Measurements from ENCODE around the gene SPANXD. TPM values are rescaled to one million over a fixed set of nuclear protein-coding genes. Genes with fewer than 3 reads are reported as not detected.
"Not testable (repeated sequence)": the region's sequence is repeated elsewhere in the genome, so short reads cannot be mapped to it uniquely, and the experiment has no call there.

SPANXD gene, protein sequence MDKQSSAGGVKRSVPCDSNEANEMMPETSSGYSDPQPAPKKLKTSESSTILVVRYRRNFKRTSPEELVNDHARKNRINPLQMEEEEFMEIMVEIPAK
- total RNA-seq: not detected

DNA sequence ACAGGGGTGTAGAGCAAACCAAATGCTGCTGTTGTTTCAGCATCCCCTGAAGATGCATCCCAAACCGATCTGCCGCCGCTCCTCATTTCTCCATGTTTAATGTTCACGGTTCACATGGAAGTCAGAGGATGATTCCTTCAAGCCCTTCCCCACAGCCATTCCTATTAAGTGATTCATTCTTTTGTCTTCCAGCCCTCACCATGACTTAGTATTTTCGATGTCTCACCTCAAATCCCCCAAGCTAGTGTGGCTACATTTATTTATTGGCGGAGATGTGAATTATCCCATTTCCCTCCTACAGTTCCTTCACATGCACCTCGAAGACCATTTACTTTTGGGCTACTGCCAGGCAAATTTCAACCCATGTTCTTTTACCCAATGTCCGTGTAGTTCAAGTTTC lies at the start of gene SPANXD:
Gene SPANXD, minus strand, starts transcription at position 101 of the 400 bp plus-strand sequence. CDS start 334 bp downstream, outside the sequence.
- DNase-seq; H3K27me3 Mint-ChIP-seq; H3K4me1 Mint-ChIP-seq; H3K27ac Mint-ChIP-seq; H3K9me3 Mint-ChIP-seq; POLR2A ChIA-PET; H3K4me3 Mint-ChIP-seq; CTCF ChIA-PET; H3K36me3 Mint-ChIP-seq (ENCODE audit: low read depth): not testable (repeated sequence)

DNA sequence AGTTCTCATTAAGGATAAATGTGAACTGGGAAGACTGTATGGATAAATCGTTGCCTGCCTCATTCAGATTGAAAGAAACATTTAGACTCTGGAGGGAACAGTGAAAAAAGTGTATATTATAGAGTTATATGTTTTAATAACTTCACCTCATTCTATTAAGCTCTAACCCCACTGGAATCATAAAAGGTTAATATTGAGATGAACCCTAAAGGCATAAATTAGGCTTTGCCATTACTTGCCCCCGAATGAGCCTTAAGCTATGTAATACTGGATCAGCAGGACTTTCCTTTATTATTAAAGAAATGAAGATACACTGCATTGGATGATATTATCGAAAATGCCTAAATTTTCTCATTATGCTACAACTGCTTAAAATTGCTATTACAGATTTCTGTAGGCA lies 44.1 kb upstream of the SPANXD start:
- H3K27ac Mint-ChIP-seq: no peak overlapping the region
- DNase-seq: no peak
- ChIA-PET POLR2A (no interaction called here), CTCF (no interaction called here)
- no peaks in the 10 kb centered on the region for H3K27me3 Mint-ChIP-seq
- H3K9me3 Mint-ChIP-seq: no peaks in the 10 kb centered on the region
- H3K4me3 Mint-ChIP-seq: no peak overlapping the region
- no peaks in the 10 kb centered on the region for H3K36me3 Mint-ChIP-seq (ENCODE audit: low read depth)
- H3K4me1 Mint-ChIP-seq: no peaks in the 10 kb centered on the region

DNA sequence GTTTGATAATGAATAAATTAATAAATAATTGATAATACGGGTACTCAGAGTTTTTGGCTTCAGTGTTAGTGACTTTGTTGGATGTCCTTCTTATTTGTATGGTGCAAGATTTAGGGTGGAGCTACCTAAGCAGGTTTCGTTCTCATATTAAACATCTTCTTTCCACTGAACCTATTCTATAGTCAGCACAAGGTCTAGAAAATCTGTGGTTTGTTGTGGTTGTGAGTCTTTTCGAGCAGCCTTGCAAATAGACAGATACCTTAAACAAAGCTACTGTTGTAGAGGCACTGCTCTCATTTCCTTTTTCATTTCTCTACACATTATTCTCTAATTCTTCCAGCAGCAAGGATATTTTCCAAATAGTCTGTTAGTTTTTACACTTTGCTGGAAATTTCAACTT lies 38.1 kb upstream of the SPANXD start:
- no peaks in the 10 kb centered on the region for H3K27me3 Mint-ChIP-seq
- DNase-seq: no peak
- ChIA-PET POLR2A (no interaction called here), CTCF (no interaction called here)
- no peak overlapping the region for H3K27ac Mint-ChIP-seq
- no peaks in the 10 kb centered on the region for H3K4me1 Mint-ChIP-seq
- H3K36me3 Mint-ChIP-seq (ENCODE audit: low read depth): no peaks in the 10 kb centered on the region
- H3K9me3 Mint-ChIP-seq: no peaks in the 10 kb centered on the region
- H3K4me3 Mint-ChIP-seq: no peak overlapping the region

DNA sequence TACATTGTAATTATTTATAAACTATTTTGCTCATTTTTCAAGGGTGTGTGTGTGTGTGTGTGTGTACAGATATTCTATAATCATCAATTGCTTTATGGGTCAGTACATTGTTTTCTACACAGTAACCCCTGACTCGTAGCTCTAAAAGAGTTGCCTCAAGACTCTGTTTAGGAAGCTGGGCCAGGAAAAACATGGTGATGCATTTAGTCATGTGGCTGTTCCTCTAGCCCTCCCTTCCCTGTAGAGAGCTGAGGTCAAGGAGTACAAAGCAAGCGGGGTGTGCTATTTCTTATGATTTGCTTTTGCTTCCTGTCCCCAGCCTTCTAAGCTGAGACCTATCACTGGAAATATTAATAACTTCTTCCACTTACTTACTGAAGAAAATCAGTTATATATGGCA lies 34.8 kb upstream of the SPANXD start:
- Mint-ChIP-seq H3K4me3 (no peak overlapping the region), H3K27me3 (no peaks in the 10 kb centered on the region), H3K27ac (no peak overlapping the region), H3K9me3 (no peaks in the 10 kb centered on the region), H3K4me1 (no peaks in the 10 kb centered on the region), H3K36me3 (ENCODE audit: low read depth) (no peaks in the 10 kb centered on the region)
- no peak for DNase-seq
- POLR2A ChIA-PET: no interaction called here
- CTCF ChIA-PET: no interaction called here

DNA sequence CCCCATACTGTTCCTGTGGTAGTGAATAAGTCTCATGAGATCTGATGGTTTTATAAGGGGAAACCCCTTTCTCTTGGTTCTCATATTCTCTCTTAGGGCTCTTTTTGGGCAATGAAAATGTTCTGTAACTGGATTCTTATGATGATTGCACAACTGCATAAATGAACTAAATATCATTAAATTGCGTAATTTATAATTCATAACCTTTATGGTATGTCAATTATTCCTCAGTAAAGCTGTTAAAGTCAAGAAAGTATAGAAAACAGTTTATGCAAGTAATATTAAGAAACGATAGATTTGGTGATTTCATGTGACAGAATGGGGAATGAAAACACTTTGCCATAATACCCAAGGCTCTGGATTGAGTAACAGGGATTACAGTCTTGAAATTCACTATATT lies 33.5 kb upstream of the SPANXD start:
- POLR2A ChIA-PET: no interaction called here
- Mint-ChIP-seq H3K4me3 (no peak overlapping the region), H3K4me1 (no peaks in the 10 kb centered on the region), H3K27me3 (no peaks in the 10 kb centered on the region), H3K36me3 (ENCODE audit: low read depth) (no peaks in the 10 kb centered on the region), H3K27ac (no peak overlapping the region), H3K9me3 (no peaks in the 10 kb centered on the region)
- CTCF ChIA-PET: no interaction called here
- no peak for DNase-seq

DNA sequence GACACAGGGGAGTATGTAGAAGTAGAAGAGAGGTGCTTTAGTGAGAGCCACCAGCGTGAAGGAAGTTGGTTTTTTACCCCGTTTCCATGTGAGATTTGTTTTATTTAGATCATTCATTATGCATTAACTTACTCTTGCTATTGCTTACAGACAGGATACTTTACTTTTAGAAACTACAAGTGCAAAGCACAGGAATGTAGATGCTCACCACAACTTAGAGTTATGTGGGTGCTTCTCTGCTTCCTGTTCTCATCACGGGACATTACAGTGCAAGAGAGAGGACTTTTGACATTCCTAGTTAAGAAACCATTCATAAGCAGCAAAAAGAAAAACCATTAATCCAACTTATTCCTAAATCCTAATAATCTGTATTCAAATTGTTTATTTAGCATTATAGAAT lies 25.6 kb upstream of the SPANXD start:
- Mint-ChIP-seq H3K4me1 (no peaks in the 10 kb centered on the region), H3K4me3 (no peak overlapping the region), H3K9me3 (no peaks in the 10 kb centered on the region), H3K27ac (no peak overlapping the region), H3K36me3 (ENCODE audit: low read depth) (no peaks in the 10 kb centered on the region), H3K27me3 (no peaks in the 10 kb centered on the region)
- ChIA-PET CTCF (no interaction called here), POLR2A (no interaction called here)
- no peak for DNase-seq

DNA sequence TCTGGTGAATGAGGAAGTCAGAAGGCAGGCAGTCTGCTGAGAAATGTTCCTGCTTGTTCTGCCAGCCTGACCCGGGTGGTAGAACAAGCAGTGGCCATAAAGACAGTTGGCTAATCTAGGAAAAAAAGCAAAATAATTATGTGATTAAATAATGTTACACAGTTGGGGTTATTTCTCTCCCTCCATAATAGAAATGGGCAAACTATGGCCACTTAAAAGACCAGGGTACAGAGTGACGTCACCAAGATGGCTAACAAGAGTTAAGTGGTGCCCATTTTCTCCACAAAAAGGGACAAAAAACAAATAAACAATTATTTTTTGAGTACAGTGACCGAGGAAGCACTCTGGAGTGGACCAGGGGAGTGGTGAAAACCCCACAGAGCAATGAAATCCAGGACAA lies 16.1 kb upstream of the SPANXD start:
- no peaks in the 10 kb centered on the region for H3K36me3 Mint-ChIP-seq (ENCODE audit: low read depth)
- H3K4me3 Mint-ChIP-seq: no peak overlapping the region
- no peak overlapping the region for H3K27ac Mint-ChIP-seq
- peaks cover 2% of the 10 kb centered on the region for H3K9me3 Mint-ChIP-seq
- CTCF ChIA-PET: no interaction called here
- no peaks in the 10 kb centered on the region for H3K27me3 Mint-ChIP-seq
- DNase-seq: no peak
- no peaks in the 10 kb centered on the region for H3K4me1 Mint-ChIP-seq
- POLR2A ChIA-PET: no interaction called here

DNA sequence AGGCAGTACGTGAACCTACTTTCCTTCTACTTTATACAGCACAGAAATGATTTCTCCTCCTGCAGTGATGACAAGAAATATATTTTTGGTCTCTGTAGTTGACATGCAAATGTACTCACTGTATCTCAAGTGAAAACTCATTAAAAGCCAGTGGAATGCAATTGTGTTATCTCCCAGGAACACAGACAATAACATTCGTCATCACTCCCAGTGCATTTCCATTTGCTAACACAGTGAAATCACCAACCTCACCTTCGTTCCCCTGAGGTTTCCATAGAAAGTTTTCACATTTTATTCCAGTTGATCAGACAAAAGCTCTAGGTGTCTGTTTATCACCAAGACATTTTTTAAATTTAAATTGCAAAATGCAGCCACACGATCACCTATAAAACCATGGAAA lies 2.5 kb upstream of the SPANXD start:
- no peaks in the 10 kb centered on the region for H3K4me1 Mint-ChIP-seq
- DNase-seq: no peak
- ChIA-PET CTCF (no interaction called here), POLR2A (no interaction called here)
- no peaks in the 10 kb centered on the region for H3K9me3 Mint-ChIP-seq
- no peak overlapping the region for H3K27ac Mint-ChIP-seq
- H3K36me3 Mint-ChIP-seq (ENCODE audit: low read depth): no peaks in the 10 kb centered on the region
- H3K4me3 Mint-ChIP-seq: no peak overlapping the region
- no peaks in the 10 kb centered on the region for H3K27me3 Mint-ChIP-seq

DNA sequence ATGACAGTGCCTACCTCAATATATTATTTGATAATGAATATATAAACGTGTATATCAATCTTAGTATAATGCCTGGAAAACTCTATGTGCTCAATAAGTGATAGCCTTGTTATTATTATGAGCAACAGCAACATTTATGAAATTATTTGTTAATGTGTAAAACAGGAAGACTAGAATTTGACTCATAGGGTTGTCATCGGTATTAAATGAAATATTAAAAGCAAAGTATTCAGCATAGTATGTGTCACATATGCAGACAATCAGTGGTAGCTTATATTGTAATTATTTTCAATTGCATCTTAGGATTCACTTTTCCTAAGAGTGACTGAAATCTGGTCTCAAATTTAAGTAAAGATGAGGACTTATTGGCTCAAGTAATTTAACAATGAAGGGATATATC lies 24.6 kb downstream of the SPANXD start:
- H3K4me1 Mint-ChIP-seq: no peaks in the 10 kb centered on the region
- ChIA-PET CTCF (no interaction called here), POLR2A (no interaction called here)
- no peak for DNase-seq
- H3K27ac Mint-ChIP-seq: no peak overlapping the region
- no peak overlapping the region for H3K4me3 Mint-ChIP-seq
- H3K36me3 Mint-ChIP-seq (ENCODE audit: low read depth): no peaks in the 10 kb centered on the region
- H3K27me3 Mint-ChIP-seq: no peaks in the 10 kb centered on the region
- H3K9me3 Mint-ChIP-seq: no peaks in the 10 kb centered on the region

DNA sequence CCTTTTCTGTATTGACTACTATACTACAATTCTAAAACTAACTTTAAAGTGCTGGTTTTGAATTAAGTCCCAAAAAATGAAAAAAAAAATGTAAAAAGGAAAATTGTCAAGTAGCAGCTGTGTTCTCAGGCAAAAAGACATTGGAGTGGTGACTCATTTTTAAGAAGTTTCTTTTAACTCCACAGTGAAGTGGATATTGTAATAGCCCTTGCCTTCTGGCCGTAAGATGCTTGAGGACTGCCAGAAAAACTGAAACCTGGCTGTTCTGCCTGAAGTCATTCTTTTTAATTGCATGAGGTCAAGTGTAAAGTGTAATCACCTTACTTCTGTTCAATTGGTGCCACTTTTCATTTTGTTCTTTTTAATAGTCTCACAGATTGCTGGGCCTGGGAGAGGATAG lies 28.9 kb downstream of the SPANXD start:
- Mint-ChIP-seq H3K36me3 (ENCODE audit: low read depth) (no peaks in the 10 kb centered on the region), H3K9me3 (no peaks in the 10 kb centered on the region), H3K27me3 (no peaks in the 10 kb centered on the region), H3K4me3 (no peak overlapping the region), H3K27ac (no peak overlapping the region), H3K4me1 (no peaks in the 10 kb centered on the region)
- no peak for DNase-seq
- ChIA-PET CTCF (no interaction called here), POLR2A (no interaction called here)

DNA sequence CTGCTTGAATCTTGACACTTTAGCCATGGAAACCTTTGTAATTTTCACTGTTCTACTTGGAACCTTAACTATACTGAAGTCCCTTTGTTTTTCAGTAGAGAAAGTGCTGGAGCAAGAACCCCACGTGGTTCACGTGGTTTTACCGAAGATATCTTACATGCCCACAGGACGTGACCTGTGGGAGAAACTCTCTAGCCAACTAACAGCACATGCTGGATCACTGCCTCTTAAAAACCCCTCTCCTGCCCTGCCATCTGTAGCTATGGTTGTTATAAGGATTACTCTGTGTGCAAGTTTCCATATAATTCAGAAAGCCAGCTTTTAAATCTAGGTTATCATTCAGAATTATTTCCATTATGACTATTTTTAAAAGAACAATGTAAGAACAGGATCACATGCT lies 30.2 kb downstream of the SPANXD start:
- Mint-ChIP-seq H3K4me3 (no peak overlapping the region), H3K36me3 (ENCODE audit: low read depth) (no peaks in the 10 kb centered on the region), H3K4me1 (no peaks in the 10 kb centered on the region), H3K27me3 (no peaks in the 10 kb centered on the region), H3K9me3 (no peaks in the 10 kb centered on the region), H3K27ac (no peak overlapping the region)
- DNase-seq: no peak
- ChIA-PET CTCF (no interaction called here), POLR2A (no interaction called here)

DNA sequence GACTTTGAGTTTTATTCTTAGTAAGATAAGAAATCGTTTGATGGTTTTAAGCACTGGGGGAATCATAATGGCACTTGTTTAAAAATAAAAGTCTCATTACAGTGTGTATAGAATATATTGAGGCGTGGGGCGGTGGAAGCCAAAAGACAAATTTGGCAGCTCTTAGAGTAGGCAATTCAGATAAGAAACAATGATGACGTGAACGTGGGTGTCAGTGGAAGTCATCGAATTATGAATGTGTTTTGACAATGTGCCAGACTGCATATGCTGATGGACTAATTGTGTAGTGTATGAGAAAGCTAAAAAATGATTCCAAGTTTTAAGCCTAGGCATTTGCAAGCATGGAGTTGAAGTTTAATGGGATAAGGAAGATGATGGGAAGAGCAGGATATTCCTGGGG lies 35.8 kb downstream of the SPANXD start:
- Mint-ChIP-seq H3K27me3 (no peaks in the 10 kb centered on the region), H3K4me1 (no peaks in the 10 kb centered on the region), H3K27ac (no peak overlapping the region), H3K4me3 (no peak overlapping the region), H3K36me3 (ENCODE audit: low read depth) (no peaks in the 10 kb centered on the region), H3K9me3 (no peaks in the 10 kb centered on the region)
- DNase-seq: no peak
- CTCF ChIA-PET: no interaction called here
- POLR2A ChIA-PET: no interaction called here

DNA sequence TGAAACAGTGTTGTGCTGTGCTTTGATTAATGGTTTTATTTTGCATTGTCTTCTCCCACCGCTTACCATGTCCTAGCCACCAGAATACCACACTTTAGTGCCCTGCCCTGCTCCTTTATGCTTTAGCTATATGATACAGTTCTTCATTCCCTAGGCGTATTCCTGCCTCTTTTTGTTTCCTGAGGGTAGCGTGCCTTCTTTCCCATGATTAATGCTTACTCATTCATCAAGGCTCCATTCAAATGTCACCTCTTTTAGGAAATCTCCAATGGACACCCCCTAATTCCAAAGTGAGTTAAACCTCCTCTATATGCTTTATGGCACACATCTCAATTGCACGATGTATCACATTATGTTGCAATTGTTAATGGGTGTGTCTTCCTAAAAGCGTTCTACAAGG lies 46.3 kb downstream of the SPANXD start:
- Mint-ChIP-seq H3K27ac (no peak overlapping the region), H3K4me1 (no peaks in the 10 kb centered on the region), H3K27me3 (no peaks in the 10 kb centered on the region), H3K4me3 (no peak overlapping the region), H3K36me3 (ENCODE audit: low read depth) (no peaks in the 10 kb centered on the region), H3K9me3 (no peaks in the 10 kb centered on the region)
- POLR2A ChIA-PET: no interaction called here
- CTCF ChIA-PET: no interaction called here
- no peak for DNase-seq
